GM12878 (cell line): ENCODE data around the gene S100A10. TPM values are rescaled to one million over a fixed set of nuclear protein-coding genes. Genes with fewer than 3 reads are reported as not detected.

Source experiments
- ATAC-seq: fragments of 200-7000 bp; cut with Tn5 transposase; 3 replicates; pipeline ENCODE4 v1.9.1; 2020; ENCODE audit warnings: mild to moderate bottlenecking, moderate library complexity
- BruUV-seq: library from RNA; stranded (reverse); fragments of 400-500 nt; replicated peaks from 2 replicates; lab custom pipeline; 2021; lab: Mats Ljungman, UMichigan
- CTCF ChIA-PET: fragments of 300-600 bp; sonication (Branson Sonifier 250); formaldehyde crosslinking; extraction: SDS; loops from one replicate; lab custom pipeline; 2021; ENCODE audit warnings: inconsistent platforms; lab: Yijun Ruan, JAX
- POLR2A ChIA-PET: fragments of 350-600 bp; formaldehyde crosslinking; extraction: SDS; loops from one replicate; lab custom pipeline; 2021; ENCODE audit warnings: inconsistent platforms; lab: Charles Lee
- RAD21 ChIA-PET: fragments of 300-600 bp; sonication (Branson Sonifier 250); formaldehyde crosslinking; loops from one replicate; lab custom pipeline; 2023; ENCODE audit warnings: antibody characterized with exemption; ENCODE audit not compliant: unreplicated experiment; lab: Charles Lee
- SMC1A ChIA-PET: fragments of 300-600 bp; sonication (Branson Sonifier 250); formaldehyde crosslinking; loops from one replicate; lab custom pipeline; 2023; ENCODE audit not compliant: unreplicated experiment, uncharacterized antibody; lab: Charles Lee
- DNase-seq: peaks from one replicate; pipeline ENCODE4 v3.0.0-alpha.2; 2011; ENCODE audit warnings: low read depth, low spot score
- FAIRE-seq: peaks from 3 replicates; lab custom pipeline; 2011; peaks lifted over from hg19 to GRCh38; lab: Jason Lieb, UNC
- H2AFZ ChIP-seq: 2 replicates; pipeline ENCODE4 v1.6.0; 2011; ENCODE audit warnings: low read depth, low read length, control low read depth; ENCODE audit not compliant: control insufficient read depth
- H3K27ac ChIP-seq: 2 replicates; pipeline ENCODE4 v1.5.1; 2011; ENCODE audit warnings: control low read depth; ENCODE audit not compliant: control insufficient read depth, insufficient read depth
- H3K27me3 ChIP-seq, 2 experiments: replicated peaks in 1 of 2; 2 replicates each; pipeline versions ENCODE4 v1.6.0 to v1.6.1; 2011; ENCODE audit warnings: low read length in 1 of 2; ENCODE audit not compliant: control insufficient read depth in 2 of 2, insufficient read depth in 2 of 2
- H3K36me3 ChIP-seq, 2 experiments: 2 replicates each; pipeline ENCODE4 v1.5.1; 2011; ENCODE audit warnings: low read length in 1 of 2; ENCODE audit not compliant: control insufficient read depth in 2 of 2, insufficient read depth in 2 of 2
- H3K4me1 ChIP-seq: 2 replicates; pipeline ENCODE4 v1.6.1; 2011; ENCODE audit warnings: mild to moderate bottlenecking, low read length, moderate library complexity, mixed read lengths; ENCODE audit not compliant: control insufficient read depth, insufficient read depth
- H3K4me2 ChIP-seq: 2 replicates; pipeline ENCODE4 v1.6.0; 2011; ENCODE audit warnings: control low read depth; ENCODE audit not compliant: control insufficient read depth, insufficient read depth
- H3K4me3 ChIP-seq: fragments of 200-600 bp; sonication (generic); 2 replicates; pipeline ENCODE4 v1.5.1; 2016
- H3K79me2 ChIP-seq: 2 replicates; pipeline ENCODE4 v1.6.0; 2011; ENCODE audit warnings: low read length; ENCODE audit not compliant: control insufficient read depth, insufficient read depth
- H3K9ac ChIP-seq: 2 replicates; pipeline ENCODE4 v1.8.0; 2011; ENCODE audit warnings: low read length, control low read depth, mixed read lengths; ENCODE audit not compliant: control insufficient read depth, insufficient read depth
- H3K9me3 ChIP-seq: replicated peaks from 3 replicates; pipeline ENCODE4 v1.5.1; 2011; ENCODE audit warnings: mild to moderate bottlenecking, low read length; ENCODE audit not compliant: control insufficient read depth, insufficient read depth
- H4K20me1 ChIP-seq: 2 replicates; pipeline ENCODE4 v1.6.0; 2011; ENCODE audit not compliant: control insufficient read depth, insufficient read depth
- BCL11A ChIP-seq: IDR thresholded peaks from 2 replicates; pipeline ENCODE4 v1.6.1; 2011; ENCODE audit warnings: low read depth, low read length
- HDAC2 ChIP-seq: fragments of 200-600 bp; sonication (generic); IDR thresholded peaks from 2 replicates; pipeline ENCODE4 v1.6.1; 2017
- HDAC6 ChIP-seq: fragments of 200-600 bp; sonication (generic); IDR thresholded peaks from one replicate; pipeline ENCODE4 v1.8.0; 2017; ENCODE audit warnings: antibody characterized with exemption; ENCODE audit not compliant: unreplicated experiment
- IKZF2 ChIP-seq, 2 experiments: fragments of 450-650 bp; IDR thresholded peaks; 2 replicates each; pipeline ENCODE4 v1.6.1; 2017; ENCODE audit warnings: mild to moderate bottlenecking in 2 of 2, moderate library complexity in 2 of 2
- MEF2B ChIP-seq: fragments of 450-650 bp; IDR thresholded peaks from 2 replicates; pipeline ENCODE4 v1.6.1; 2018; ENCODE audit warnings: mild to moderate bottlenecking, moderate library complexity; ENCODE audit not compliant: partially characterized antibody, poor library complexity, severe bottlenecking
- POLR2A ChIP-seq: IDR thresholded peaks from 2 replicates; pipeline ENCODE4 v1.6.1; 2011; ENCODE audit warnings: low read depth, mild to moderate bottlenecking, low read length
- REST ChIP-seq: IDR thresholded peaks from 2 replicates; pipeline ENCODE4 v1.6.1; 2012; ENCODE audit warnings: mild to moderate bottlenecking, low read depth, low read length
- SIN3A ChIP-seq: IDR thresholded peaks from 2 replicates; pipeline ENCODE4 v1.6.1; 2012; ENCODE audit warnings: low read depth, low read length, improper control_type of control experiment
- SPI1 ChIP-seq: IDR thresholded peaks from 2 replicates; pipeline ENCODE4 v1.6.1; 2011; ENCODE audit warnings: low read depth, mild to moderate bottlenecking, low read length, moderate library complexity, borderline replicate concordance; ENCODE audit not compliant: insufficient read depth
- ZNF24 ChIP-seq: fragments of 450-650 bp; IDR thresholded peaks from 2 replicates; pipeline ENCODE4 v1.6.1; 2017; ENCODE audit warnings: antibody characterized with exemption, mild to moderate bottlenecking
- WGBS: methylation state at CpG from one replicate; pipeline ENCODE4 v1.1.6; 2016; ENCODE audit warnings: low lambda C conversion rate; ENCODE audit not compliant: insufficient replicate concordance, insufficient coverage; ENCODE audit errors: missing lambda C conversion rate; 5-methylcytosine and 5-hydroxymethylcytosine counted together
- in situ Hi-C: fragments of 300-500 bp; cut with MboI; formaldehyde crosslinking; loops from 9 replicates; pipeline ENCODE4 v1.14.3; 2018; ENCODE audit warnings: mixed read lengths
- intact Hi-C: fragments of 100-400 bp; cut with micrococcal nuclease; formaldehyde crosslinking; loops from one replicate; pipeline ENCODE4 v1.14.2; 2022; ENCODE audit not compliant: unreplicated experiment
- polyA plus RNA-seq, 11 experiments: library from polyadenylated mRNA; depleted of rRNA in 4 of 11; unstranded in 6 of 11; stranded (reverse) in 5 of 11; fragments of >200 nt; fragmentation: Nextera tagmentation in 4 of 11; fragmentation: Illumina TruSeq in 1 of 11; extraction: Ambion mirVana in 4 of 11; extraction: Trizol in 1 of 11; gene quantifications; 1 replicate in 1 of 11; 2 replicates in 10 of 11; pipeline versions ENCODE4 v1.2.1 to v1.2.3, GENCODE V29; 2011 to 2016; ENCODE audit warnings: inconsistent platforms in 2 of 11, missing spikeins in 2 of 11, low read depth in 1 of 11
- total RNA-seq, 4 experiments: library from RNA; depleted of rRNA in 3 of 4; stranded (reverse); fragments of >200 nt in 3 of 4; fragmentation: Illumina TruSeq in 1 of 4; extraction: Trizol in 1 of 4; gene quantifications; 2 replicates each; pipeline versions ENCODE4 v1.2.1 to v1.2.3, GENCODE V29; 2013 to 2021

S100A10 gene
- total and polyA plus RNA-seq, 10 of the 15 experiments (the other 5 are each of a cell fraction or from before 2014, with no cell fraction given) = 0.18 to 2.8 (median 0.61) TPM; not detected in 2

- TF ChIP-seq REST (no peak), POLR2A (no peak)
Observed at GRCh38 chr1:151986501-151987190, 7.0 kb downstream of the S100A10 start (continued).

- ChIA-PET POLR2A (no interaction called here), SMC1A (interaction anchor here (0.9 to 1.5 kb wide), 4 partner anchors 9 to 50 kb away, joined by 4 to 7 read pairs (median 5); no protein-coding TSS in a partner anchor), CTCF (interaction anchor here (0.7 to 6.2 kb wide), 5 partner anchors 10 to 53 kb away, joined by 3 to 49 read pairs (median 6); no protein-coding TSS in a partner anchor), RAD21 (no interaction called here)
- Histone ChIP-seq H3K4me1 (peaks cover 15% of the 10 kb centered on the region; the same call in 1 of the 2 replicates), H3K79me2 (no peaks in the 10 kb centered on the region), H3K27me3 (peaks cover 3 to 7% of the 10 kb centered on the region in 2 experiments; a peak in 3 of 4 replicates), H4K20me1 (no peaks in the 10 kb centered on the region), H3K4me3 (no peak overlapping the region), H3K9ac (no peak overlapping the region), H3K36me3 (no peaks in the 10 kb centered on the region), H3K4me2 (no peak overlapping the region), H2AFZ (no peak overlapping the region), H3K27ac (no peak overlapping the region), H3K9me3 (no peaks in the 10 kb centered on the region)
- DNase-seq (no peak), FAIRE-seq (no peak), ATAC-seq (no peak)
- BruUV-seq = no TSS peak
- in situ Hi-C loops = no loop called here
- intact Hi-C loops = no loop called here
- 0% methylated on average over 1 of the region's 1 CpG for WGBS
- TF ChIP-seq HDAC6 = no peak
- no peak for TF ChIP-seq MEF2B
- no peak for TF ChIP-seq IKZF2 (IDR thresholded peaks at IDR 0.05)
- no peak for TF ChIP-seq BCL11A
- TF ChIP-seq SIN3A = no peak
- TF ChIP-seq ZNF24 = peak; percentile 19; the same call in 1 of the 2 replicates
- no peak for TF ChIP-seq SPI1
- TF ChIP-seq HDAC2 = no peak
Observed at GRCh38 chr1:151985768-151986167, 7.9 kb downstream of the S100A10 start.
